ENCODE data around the gene EEFSEC. TPM values are rescaled to one million over a fixed set of nuclear protein-coding genes. Genes with fewer than 3 reads are reported as not detected.

The EEFSEC gene
- total RNA-seq, 2 experiments from 2014 or later: 17.7 to 25.3 TPM

DNA sequence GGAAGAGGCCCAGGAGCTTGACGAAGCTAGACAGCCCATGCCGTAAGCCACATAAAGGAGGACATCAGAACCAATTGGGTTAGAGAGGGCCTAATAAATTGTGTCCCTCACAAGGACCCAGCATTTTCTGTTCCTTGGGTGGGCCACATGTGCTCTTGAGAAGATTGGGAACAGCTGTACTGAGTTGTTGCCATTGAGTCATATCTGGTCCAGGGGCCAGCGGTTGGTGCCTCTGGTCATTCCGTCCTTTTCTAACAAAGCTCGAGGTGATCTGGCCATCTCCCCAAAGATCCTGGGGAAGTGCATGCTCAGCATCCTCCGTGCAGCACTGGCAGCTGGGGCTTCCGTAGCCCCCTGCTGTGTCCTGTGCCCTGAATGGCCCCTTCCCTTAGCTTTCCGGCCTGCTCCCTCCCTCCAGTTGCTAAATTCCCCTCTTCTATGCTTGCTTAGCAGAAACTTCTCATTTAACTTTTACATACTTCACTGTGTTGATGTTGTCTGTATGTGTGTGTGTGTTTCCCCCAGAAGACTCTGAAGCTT lies 73.0 kb downstream of the EEFSEC start:
- H3K9me2 ChIP-seq (ENCODE audit: insufficient read depth, low read length): no peaks in the 10 kb centered on the region
- ChIA-PET CTCF (ENCODE audit: unreplicated experiment) (no interaction called here), POLR2A (interaction anchor here (0.6 to 1.4 kb wide), 2 partner anchors 10 to 222 kb away, joined by 3 to 4 read pairs; no protein-coding TSS in a partner anchor)
- no peak overlapping the region for H3K4me3 ChIP-seq (ENCODE audit: low read depth, low read length, poor library complexity, severe bottlenecking)
- no peak overlapping the region for H2AFZ ChIP-seq (ENCODE audit: low read length)
- no peak overlapping the region for H3K4me2 ChIP-seq (ENCODE audit: low read length)
- no peak for DNase-seq (ENCODE audit: low spot score)
- intact Hi-C loops (cut with micrococcal nuclease; ENCODE audit: unreplicated experiment): loop anchor here (5.0 kb wide), 1 partner anchor 271 kb away; no protein-coding TSS in a partner anchor
- no peak overlapping the region for H3K27ac ChIP-seq (ENCODE audit: low read depth, low read length, poor library complexity, severe bottlenecking)
- no peaks in the 10 kb centered on the region for H3K79me2 ChIP-seq (ENCODE audit: insufficient read depth, low read depth, low read length)
- TF ChIP-seq EZH2phosphoT487 (IDR thresholded peaks at IDR 0.05; ENCODE audit: borderline replicate concordance, low read depth, low read length): no peak
- TF ChIP-seq, protein P1, sequence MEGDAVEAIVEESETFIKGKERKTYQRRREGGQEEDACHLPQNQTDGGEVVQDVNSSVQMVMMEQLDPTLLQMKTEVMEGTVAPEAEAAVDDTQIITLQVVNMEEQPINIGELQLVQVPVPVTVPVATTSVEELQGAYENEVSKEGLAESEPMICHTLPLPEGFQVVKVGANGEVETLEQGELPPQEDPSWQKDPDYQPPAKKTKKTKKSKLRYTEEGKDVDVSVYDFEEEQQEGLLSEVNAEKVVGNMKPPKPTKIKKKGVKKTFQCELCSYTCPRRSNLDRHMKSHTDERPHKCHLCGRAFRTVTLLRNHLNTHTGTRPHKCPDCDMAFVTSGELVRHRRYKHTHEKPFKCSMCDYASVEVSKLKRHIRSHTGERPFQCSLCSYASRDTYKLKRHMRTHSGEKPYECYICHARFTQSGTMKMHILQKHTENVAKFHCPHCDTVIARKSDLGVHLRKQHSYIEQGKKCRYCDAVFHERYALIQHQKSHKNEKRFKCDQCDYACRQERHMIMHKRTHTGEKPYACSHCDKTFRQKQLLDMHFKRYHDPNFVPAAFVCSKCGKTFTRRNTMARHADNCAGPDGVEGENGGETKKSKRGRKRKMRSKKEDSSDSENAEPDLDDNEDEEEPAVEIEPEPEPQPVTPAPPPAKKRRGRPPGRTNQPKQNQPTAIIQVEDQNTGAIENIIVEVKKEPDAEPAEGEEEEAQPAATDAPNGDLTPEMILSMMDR (conservative IDR thresholded peaks at IDR 0.05; ENCODE audit: low read length): no peak
- BruUV-seq (replicated peaks): no TSS peak
- H3K4me1 ChIP-seq (ENCODE audit: insufficient read depth, low read length, poor library complexity, severe bottlenecking): no peaks in the 10 kb centered on the region
- peaks cover 13% of the 10 kb centered on the region; the same call in 1 of the 2 replicates for H3K36me3 ChIP-seq (ENCODE audit: insufficient read depth, low read length)
- H4K20me1 ChIP-seq (ENCODE audit: insufficient read depth, low read length): no peaks in the 10 kb centered on the region
- peaks cover 20% of the 10 kb centered on the region for H3K9me3 ChIP-seq (ENCODE audit: low read length)

DNA sequence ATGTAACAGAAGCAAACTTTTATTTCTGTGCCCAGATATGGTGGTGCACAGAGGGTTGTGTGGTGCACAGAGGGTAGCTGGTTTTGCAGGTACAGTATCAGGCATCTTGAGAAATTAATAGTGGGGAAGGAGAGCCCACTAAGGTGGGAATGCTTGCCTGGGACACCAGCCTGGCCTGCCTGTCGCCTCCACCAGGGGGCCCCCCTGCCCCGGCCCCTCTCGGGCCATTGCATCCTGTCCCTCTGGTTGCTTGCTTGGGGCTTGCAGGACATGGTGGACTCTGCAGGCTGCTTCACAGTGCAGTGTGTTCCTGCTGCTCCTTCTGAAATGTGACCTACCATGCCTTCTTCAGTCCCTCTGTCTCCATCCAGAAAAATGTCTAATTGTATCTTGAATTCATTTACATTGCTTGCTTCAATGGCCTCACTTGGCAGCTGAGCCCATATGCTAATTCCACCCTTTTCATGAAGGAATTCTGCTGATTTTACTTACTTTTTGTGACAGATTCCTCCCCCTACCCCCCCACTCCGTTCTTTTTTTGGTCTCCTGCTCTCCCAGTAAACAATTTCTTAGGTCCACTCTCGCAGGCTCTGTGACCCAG lies 73.6 kb downstream of the EEFSEC start:
- no peaks in the 10 kb centered on the region for H3K9me2 ChIP-seq (ENCODE audit: insufficient read depth, low read length)

More for the DNA sequence above, 73.6 kb downstream of the EEFSEC start:
- no TSS peak for BruUV-seq (replicated peaks)
- Histone ChIP-seq H4K20me1 (ENCODE audit: insufficient read depth, low read length) (no peaks in the 10 kb centered on the region), H3K4me3 (ENCODE audit: low read depth, low read length, poor library complexity, severe bottlenecking) (no peak overlapping the region), H3K36me3 (ENCODE audit: insufficient read depth, low read length) (peaks cover 13% of the 10 kb centered on the region; the same call in 1 of the 2 replicates), H3K79me2 (ENCODE audit: insufficient read depth, low read depth, low read length) (no peaks in the 10 kb centered on the region), H3K4me2 (ENCODE audit: low read length) (no peak overlapping the region), H3K4me1 (ENCODE audit: insufficient read depth, low read length, poor library complexity, severe bottlenecking) (no peaks in the 10 kb centered on the region), H3K9me3 (ENCODE audit: low read length) (peaks cover 20% of the 10 kb centered on the region), H3K27ac (ENCODE audit: low read depth, low read length, poor library complexity, severe bottlenecking) (no peak overlapping the region), H2AFZ (ENCODE audit: low read length) (no peak overlapping the region)
- ChIA-PET POLR2A (interaction anchor here (1.4 kb wide), 1 partner anchor 10 kb away, joined by 4 read pairs; no protein-coding TSS in a partner anchor), CTCF (ENCODE audit: unreplicated experiment) (no interaction called here)
- intact Hi-C loops (cut with micrococcal nuclease; ENCODE audit: unreplicated experiment): loop anchor here (5.0 kb wide), 1 partner anchor 270 kb away; no protein-coding TSS in a partner anchor
- peak; percentile 36 for DNase-seq (ENCODE audit: low spot score)
- TF ChIP-seq, protein P1 (conservative IDR thresholded peaks at IDR 0.05; ENCODE audit: low read length): peak; percentile 88
- TF ChIP-seq EZH2phosphoT487 (IDR thresholded peaks at IDR 0.05; ENCODE audit: borderline replicate concordance, low read depth, low read length): no peak

Data from OCI-LY7 (cell line).